HL-60 (cell line): ENCODE data around the gene SIAH3.

Source experiments
- DNase-seq, 2 experiments: peaks; one replicate each; pipeline ENCODE4 v3.0.0-alpha.2; 2010 to 2020; ENCODE audit warnings: low read depth in 1 of 2, low spot score in 1 of 2
- H3K27ac ChIP-seq: fragments of 250-450 bp; sonication (Bioruptor Pico); replicated peaks from 2 replicates; pipeline ENCODE4 v1.5.1; 2020; ENCODE audit warnings: mild to moderate bottlenecking, moderate library complexity
- H3K27me3 ChIP-seq: fragments of 250-450 bp; sonication (Bioruptor Pico); 2 replicates; pipeline ENCODE4 v1.5.1; 2021; ENCODE audit warnings: mild to moderate bottlenecking, moderate library complexity; ENCODE audit not compliant: insufficient read depth, poor library complexity, severe bottlenecking
- H3K4me3 ChIP-seq: replicated peaks from 2 replicates; pipeline ENCODE4 v1.5.1; 2011; ENCODE audit warnings: mild to moderate bottlenecking, control low read depth, low read length; ENCODE audit not compliant: insufficient read depth
- CTCF ChIP-seq: IDR thresholded peaks from one replicate; pipeline ENCODE4 v1.5.1; 2011; ENCODE audit warnings: low read length, control low read depth, inconsistent platforms; ENCODE audit not compliant: insufficient read depth
- SPI1 ChIP-seq: IDR thresholded peaks from 2 replicates; pipeline ENCODE4 v1.6.1; 2012; ENCODE audit warnings: low read depth, mild to moderate bottlenecking, borderline replicate concordance

The SIAH3 gene

GRCh38 chr13:45728759-45729158 lies 122.8 kb downstream of the SIAH3 start:
- Histone ChIP-seq H3K4me3 (no peak overlapping the region), H3K27ac (no peak overlapping the region), H3K27me3 (no peaks in the 10 kb centered on the region)
- DNase-seq: peak in 1 of 2 experiments; percentile 51
- TF ChIP-seq CTCF (peak; percentile 45), SPI1 (no peak)
